ENCODE data around the gene ADAP1. TPM values are rescaled to one million over a fixed set of nuclear protein-coding genes. Genes with fewer than 3 reads are reported as not detected.

ADAP1 gene
- total RNA-seq, 2 experiments from 2014 or later = 2.4 to 7.0 TPM

DNA sequence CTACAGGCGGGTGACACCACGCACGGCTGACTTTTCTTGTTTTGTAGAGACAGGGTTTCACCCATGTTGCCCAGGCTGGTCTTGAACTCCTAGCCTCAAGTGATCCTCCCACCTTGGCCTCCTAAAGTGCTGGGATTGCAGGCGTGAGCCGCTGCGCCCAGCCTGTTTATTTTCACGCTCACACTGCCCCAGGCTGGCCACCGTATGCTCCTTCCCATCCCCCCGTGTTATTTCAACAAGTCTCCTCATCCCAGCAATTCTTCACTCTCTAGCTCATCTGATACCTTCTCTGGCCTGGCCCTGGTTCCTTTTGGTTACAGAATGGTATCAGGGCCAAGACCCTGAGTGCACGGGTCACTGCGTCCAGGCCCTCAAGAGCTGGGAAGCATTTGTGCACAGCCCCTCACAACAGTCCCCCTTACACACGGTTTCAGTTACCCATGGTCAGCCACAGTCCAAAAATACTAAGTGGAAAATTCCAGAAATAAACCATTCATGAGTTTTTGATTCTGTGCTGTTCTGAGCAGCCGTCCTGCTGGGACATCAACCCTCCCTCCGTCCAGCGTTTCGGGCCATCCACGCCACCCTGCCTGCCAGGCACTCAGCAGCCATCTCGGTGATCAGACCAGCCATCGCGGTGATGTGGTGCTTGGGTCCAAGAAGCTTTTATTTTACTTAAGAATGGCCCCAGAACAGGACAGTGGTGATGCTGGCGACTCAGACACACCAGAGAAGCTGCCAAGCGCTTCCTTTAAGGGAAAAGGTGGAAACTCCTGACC lies 12.0 kb upstream of the ADAP1 start:
- intact Hi-C loops (cut with micrococcal nuclease; ENCODE audit: unreplicated experiment) = no loop called here
- ChIA-PET POLR2A (interaction anchor here (0.6 to 0.9 kb wide), 2 partner anchors 9 to 27 kb away, joined by 3 read pairs; partner anchors contain the start of gene COX19), CTCF (ENCODE audit: unreplicated experiment) (no interaction called here)
- Histone ChIP-seq H2AFZ (ENCODE audit: low read length) (no peak overlapping the region), H4K20me1 (ENCODE audit: insufficient read depth, low read length) (no peaks in the 10 kb centered on the region), H3K4me1 (ENCODE audit: insufficient read depth, low read length, poor library complexity, severe bottlenecking) (peaks cover 50% of the 10 kb centered on the region), H3K79me2 (ENCODE audit: insufficient read depth, low read depth, low read length) (peaks cover 9% of the 10 kb centered on the region; the same call in 1 of the 2 replicates), H3K36me3 (ENCODE audit: insufficient read depth, low read length) (peaks cover 53% of the 10 kb centered on the region), H3K9me2 (ENCODE audit: insufficient read depth, low read length) (no peaks in the 10 kb centered on the region), H3K9me3 (ENCODE audit: low read length) (no peaks in the 10 kb centered on the region), H3K27ac (ENCODE audit: low read depth, low read length, poor library complexity, severe bottlenecking) (peak overlapping the region; percentile 46), H3K4me2 (ENCODE audit: low read length) (no peak overlapping the region), H3K4me3 (ENCODE audit: low read depth, low read length, poor library complexity, severe bottlenecking) (no peak overlapping the region)
- no peak for DNase-seq (ENCODE audit: low spot score)
- TSS peak; percentile 18 for BruUV-seq (replicated peaks)
- TF ChIP-seq, protein P1, sequence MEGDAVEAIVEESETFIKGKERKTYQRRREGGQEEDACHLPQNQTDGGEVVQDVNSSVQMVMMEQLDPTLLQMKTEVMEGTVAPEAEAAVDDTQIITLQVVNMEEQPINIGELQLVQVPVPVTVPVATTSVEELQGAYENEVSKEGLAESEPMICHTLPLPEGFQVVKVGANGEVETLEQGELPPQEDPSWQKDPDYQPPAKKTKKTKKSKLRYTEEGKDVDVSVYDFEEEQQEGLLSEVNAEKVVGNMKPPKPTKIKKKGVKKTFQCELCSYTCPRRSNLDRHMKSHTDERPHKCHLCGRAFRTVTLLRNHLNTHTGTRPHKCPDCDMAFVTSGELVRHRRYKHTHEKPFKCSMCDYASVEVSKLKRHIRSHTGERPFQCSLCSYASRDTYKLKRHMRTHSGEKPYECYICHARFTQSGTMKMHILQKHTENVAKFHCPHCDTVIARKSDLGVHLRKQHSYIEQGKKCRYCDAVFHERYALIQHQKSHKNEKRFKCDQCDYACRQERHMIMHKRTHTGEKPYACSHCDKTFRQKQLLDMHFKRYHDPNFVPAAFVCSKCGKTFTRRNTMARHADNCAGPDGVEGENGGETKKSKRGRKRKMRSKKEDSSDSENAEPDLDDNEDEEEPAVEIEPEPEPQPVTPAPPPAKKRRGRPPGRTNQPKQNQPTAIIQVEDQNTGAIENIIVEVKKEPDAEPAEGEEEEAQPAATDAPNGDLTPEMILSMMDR (conservative IDR thresholded peaks at IDR 0.05; ENCODE audit: low read length) = no peak
- no peak for TF ChIP-seq EZH2phosphoT487 (IDR thresholded peaks at IDR 0.05; ENCODE audit: borderline replicate concordance, low read depth, low read length)

- no peaks in the 10 kb centered on the region for H3K79me2 ChIP-seq (ENCODE audit: insufficient read depth, low read depth, low read length)
- ChIA-PET CTCF (ENCODE audit: unreplicated experiment) (no interaction called here), POLR2A (no interaction called here)
- peak overlapping the region; percentile 42 for H3K4me2 ChIP-seq (ENCODE audit: low read length)
- H3K36me3 ChIP-seq (ENCODE audit: insufficient read depth, low read length) = peaks cover 35% of the 10 kb centered on the region
- peaks cover 40% of the 10 kb centered on the region for H3K4me1 ChIP-seq (ENCODE audit: insufficient read depth, low read length, poor library complexity, severe bottlenecking)
- no peaks in the 10 kb centered on the region for H3K9me2 ChIP-seq (ENCODE audit: insufficient read depth, low read length)
- H3K4me3 ChIP-seq (ENCODE audit: low read depth, low read length, poor library complexity, severe bottlenecking) = no peak overlapping the region
- no peaks in the 10 kb centered on the region for H4K20me1 ChIP-seq (ENCODE audit: insufficient read depth, low read length)
- H3K9me3 ChIP-seq (ENCODE audit: low read length) = no peaks in the 10 kb centered on the region
- intact Hi-C loops (cut with micrococcal nuclease; ENCODE audit: unreplicated experiment) = no loop called here
- DNase-seq (ENCODE audit: low spot score) = peak; percentile 43
- TF ChIP-seq, protein P1 (conservative IDR thresholded peaks at IDR 0.05; ENCODE audit: low read length) = peak; percentile 38; the same call in 1 of the 2 replicates
- TF ChIP-seq EZH2phosphoT487 (IDR thresholded peaks at IDR 0.05; ENCODE audit: borderline replicate concordance, low read depth, low read length) = no peak
- H3K27ac ChIP-seq (ENCODE audit: low read depth, low read length, poor library complexity, severe bottlenecking) = peak overlapping the region; percentile 46
- BruUV-seq (replicated peaks) = no TSS peak
- H2AFZ ChIP-seq (ENCODE audit: low read length) = no peak overlapping the region
These were observed 10.1 kb upstream of the ADAP1 start for GRCh38 chr7:964401-965231.

Measured in OCI-LY7 (cell line).